Measurements from ENCODE around the gene DIRAS1. TPM values are rescaled to one million over a fixed set of nuclear protein-coding genes. Genes with fewer than 3 reads are reported as not detected.

Gene DIRAS1
- total RNA-seq, 2 donors from 2014 or later: 36.5 to 58.0 TPM

- H3K9me3 ChIP-seq: no peaks in the 10 kb centered on the region
- H3K27me3 ChIP-seq: no peaks in the 10 kb centered on the region
- H3K27ac ChIP-seq: no peak overlapping the region
- no peak overlapping the region for H3K4me3 ChIP-seq
- H3K4me1 ChIP-seq: peaks cover 0 to 33% of the 10 kb centered on the region in 2 donors
- no peaks in the 10 kb centered on the region for H3K36me3 ChIP-seq
- no peak for DNase-seq (ENCODE audit: low spot score)
- TF ChIP-seq, protein P1, sequence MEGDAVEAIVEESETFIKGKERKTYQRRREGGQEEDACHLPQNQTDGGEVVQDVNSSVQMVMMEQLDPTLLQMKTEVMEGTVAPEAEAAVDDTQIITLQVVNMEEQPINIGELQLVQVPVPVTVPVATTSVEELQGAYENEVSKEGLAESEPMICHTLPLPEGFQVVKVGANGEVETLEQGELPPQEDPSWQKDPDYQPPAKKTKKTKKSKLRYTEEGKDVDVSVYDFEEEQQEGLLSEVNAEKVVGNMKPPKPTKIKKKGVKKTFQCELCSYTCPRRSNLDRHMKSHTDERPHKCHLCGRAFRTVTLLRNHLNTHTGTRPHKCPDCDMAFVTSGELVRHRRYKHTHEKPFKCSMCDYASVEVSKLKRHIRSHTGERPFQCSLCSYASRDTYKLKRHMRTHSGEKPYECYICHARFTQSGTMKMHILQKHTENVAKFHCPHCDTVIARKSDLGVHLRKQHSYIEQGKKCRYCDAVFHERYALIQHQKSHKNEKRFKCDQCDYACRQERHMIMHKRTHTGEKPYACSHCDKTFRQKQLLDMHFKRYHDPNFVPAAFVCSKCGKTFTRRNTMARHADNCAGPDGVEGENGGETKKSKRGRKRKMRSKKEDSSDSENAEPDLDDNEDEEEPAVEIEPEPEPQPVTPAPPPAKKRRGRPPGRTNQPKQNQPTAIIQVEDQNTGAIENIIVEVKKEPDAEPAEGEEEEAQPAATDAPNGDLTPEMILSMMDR (IDR thresholded peaks at IDR 0.05): no peak
Measured at GRCh38 chr19:2699413-2700140, 21.6 kb downstream of the DIRAS1 start.

DNA sequence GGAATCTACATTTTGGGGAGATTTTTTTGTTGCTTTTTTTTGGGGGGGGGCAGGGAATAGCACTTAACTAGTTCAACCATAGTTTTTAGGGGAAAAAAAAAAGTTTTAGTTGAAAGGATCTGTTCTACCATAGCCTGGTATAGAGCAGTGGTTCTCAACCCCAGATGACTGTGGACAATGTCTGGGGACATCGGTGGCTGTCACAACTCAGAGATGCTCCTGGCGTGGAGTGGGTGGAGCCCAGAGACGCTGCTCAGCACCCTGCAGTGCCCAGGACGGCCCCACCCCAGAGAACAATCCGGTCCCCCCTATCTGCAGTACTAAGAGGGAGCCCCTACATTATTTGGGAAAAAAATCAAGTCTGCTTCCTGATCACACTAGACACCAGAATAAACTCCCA lies 27.0 kb downstream of the DIRAS1 start:
- Histone ChIP-seq H3K27ac (peak overlapping the region; percentile 83 to 94), H3K4me1 (peaks cover 0 to 22% of the 10 kb centered on the region in 2 donors), H3K9me3 (no peaks in the 10 kb centered on the region), H3K27me3 (no peaks in the 10 kb centered on the region), H3K36me3 (no peaks in the 10 kb centered on the region), H3K4me3 (no peak overlapping the region)
- TF ChIP-seq, protein P1 (IDR thresholded peaks at IDR 0.05): no peak
- DNase-seq (ENCODE audit: low spot score): no peak

GRCh38 chr19:2693492-2694160 lies 27.5 kb downstream of the DIRAS1 start:
- Histone ChIP-seq H3K4me3 (no peak overlapping the region), H3K9me3 (no peaks in the 10 kb centered on the region), H3K36me3 (no peaks in the 10 kb centered on the region), H3K27me3 (no peaks in the 10 kb centered on the region), H3K4me1 (peaks cover 0 to 22% of the 10 kb centered on the region in 2 donors), H3K27ac (peak overlapping the region; percentile 83 to 94)
- DNase-seq (ENCODE audit: low spot score): no peak
- TF ChIP-seq, protein P1 (IDR thresholded peaks at IDR 0.05): no peak

DNA sequence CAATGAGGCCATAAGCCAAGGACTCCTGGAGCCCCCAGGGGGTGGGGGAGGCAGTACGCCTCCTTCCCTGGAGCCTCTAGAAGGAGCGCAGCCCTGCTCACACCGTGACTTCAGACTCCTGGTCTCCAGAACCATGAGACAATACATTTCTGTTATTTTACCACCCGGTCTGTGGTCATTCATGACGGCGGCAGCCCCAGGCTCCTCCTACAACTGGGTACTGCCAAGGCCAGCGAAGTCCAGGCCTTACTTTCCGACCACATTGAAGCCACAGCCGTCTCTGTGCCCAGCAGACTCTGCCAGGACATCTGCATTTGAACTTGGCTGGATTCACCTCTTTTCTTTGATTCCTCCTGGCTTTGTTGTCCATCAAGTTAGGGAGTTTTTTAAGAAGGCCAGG lies 29.2 kb downstream of the DIRAS1 start:
- no peak overlapping the region for H3K4me3 ChIP-seq
- no peaks in the 10 kb centered on the region for H3K27me3 ChIP-seq
- DNase-seq (ENCODE audit: low spot score): no peak
- TF ChIP-seq, protein P1 (IDR thresholded peaks at IDR 0.05): no peak
- peaks cover 0 to 22% of the 10 kb centered on the region in 2 donors for H3K4me1 ChIP-seq
- H3K9me3 ChIP-seq: no peaks in the 10 kb centered on the region
- no peaks in the 10 kb centered on the region for H3K36me3 ChIP-seq
- H3K27ac ChIP-seq: no peak overlapping the region

GRCh38 chr19:2690856-2691255 lies 30.3 kb downstream of the DIRAS1 start:
- Histone ChIP-seq H3K4me3 (no peak overlapping the region), H3K4me1 (peaks cover 0 to 22% of the 10 kb centered on the region in 2 donors), H3K27ac (no peak overlapping the region), H3K9me3 (no peaks in the 10 kb centered on the region), H3K27me3 (no peaks in the 10 kb centered on the region), H3K36me3 (no peaks in the 10 kb centered on the region)
- no peak for DNase-seq (ENCODE audit: low spot score)
- TF ChIP-seq, protein P1 (IDR thresholded peaks at IDR 0.05): no peak
